ENCODE measurements around the gene BMPER. TPM values are rescaled to one million over a fixed set of nuclear protein-coding genes. Genes with fewer than 3 reads are reported as not detected.

BMPER gene
- total and polyA plus RNA-seq, 7 experiments from 2014 or later, result 0.37 to 0.81 (median 0.44) TPM; not detected in 4

GRCh38 chr7:34123316-34123715 is 218.0 kb downstream of the BMPER start:
- Mint-ChIP-seq H3K4me1 (no peaks in the 10 kb centered on the region), H3K27ac (no peak overlapping the region), H3K4me3 (no peak overlapping the region), H3K27me3 (no peaks in the 10 kb centered on the region), H3K9me3 (peaks cover 15 to 53% (median 23%) of the 10 kb centered on the region in 11 donors), H3K36me3 (peaks cover 0 to 8% (median 0%) of the 10 kb centered on the region in 5 donors)
- H3K27me3 ChIP-seq (ENCODE audit: control insufficient read depth in 2 of 2, insufficient read depth in 2 of 2, low read length in 2 of 2), result no peaks in the 10 kb centered on the region
- no peaks in the 10 kb centered on the region for H3K4me1 ChIP-seq (ENCODE audit: control insufficient read depth in 2 of 2, insufficient read depth in 2 of 2, low read length in 2 of 2)
- no peak overlapping the region for H3K27ac ChIP-seq (ENCODE audit: low read depth, low read length)
- peaks cover 0 to 15% (median 0%) of the 10 kb centered on the region in 3 experiments for H3K9me3 ChIP-seq (ENCODE audit: control insufficient read depth in 2 of 3, low read length in 3 of 3)
- ATAC-seq (no peak), DNase-seq (no peak)
- no peaks in the 10 kb centered on the region for H3K36me3 ChIP-seq (ENCODE audit: control insufficient read depth in 2 of 3, insufficient read depth in 3 of 3, low read length in 3 of 3)
- ChIA-PET POLR2A (no interaction called here), CTCF (no interaction called here)
- no peak overlapping the region for H3K4me3 ChIP-seq (ENCODE audit: low read length)
- intact Hi-C loops (cut with micrococcal nuclease), result no loop called here

- ATAC-seq, result no peak
- Mint-ChIP-seq H3K27ac (no peak overlapping the region), H3K4me3 (no peak overlapping the region), H3K36me3 (peaks cover 0 to 8% (median 0%) of the 10 kb centered on the region in 5 donors), H3K9me3 (peaks cover 12 to 52% (median 23%) of the 10 kb centered on the region in 11 donors), H3K4me1 (no peaks in the 10 kb centered on the region), H3K27me3 (peaks cover 0 to 2% (median 0%) of the 10 kb centered on the region in 5 donors)
- Histone ChIP-seq H3K4me1 (ENCODE audit: control insufficient read depth in 2 of 2, insufficient read depth in 2 of 2, low read length in 2 of 2) (no peaks in the 10 kb centered on the region), H3K27me3 (ENCODE audit: control insufficient read depth in 2 of 2, insufficient read depth in 2 of 2, low read length in 2 of 2) (no peaks in the 10 kb centered on the region), H3K4me3 (ENCODE audit: low read length) (no peak overlapping the region), H3K9me3 (ENCODE audit: control insufficient read depth in 2 of 3, low read length in 3 of 3) (peaks cover 0 to 15% (median 0%) of the 10 kb centered on the region in 3 experiments), H3K27ac (ENCODE audit: low read depth, low read length) (no peak overlapping the region), H3K36me3 (ENCODE audit: control insufficient read depth in 2 of 3, insufficient read depth in 3 of 3, low read length in 3 of 3) (no peaks in the 10 kb centered on the region)
- ChIA-PET CTCF (no interaction called here), POLR2A (no interaction called here)
- intact Hi-C loops (cut with micrococcal nuclease), result no loop called here
- no peak for DNase-seq
Observed at GRCh38 chr7:34124765-34125164, 219.4 kb downstream of the BMPER start.

- no peaks in the 10 kb centered on the region for H3K27me3 ChIP-seq (ENCODE audit: control insufficient read depth in 2 of 2, insufficient read depth in 2 of 2, low read length in 2 of 2)
- H3K36me3 ChIP-seq (ENCODE audit: control insufficient read depth in 2 of 3, insufficient read depth in 3 of 3, low read length in 3 of 3), result no peaks in the 10 kb centered on the region
- intact Hi-C loops (cut with micrococcal nuclease), result no loop called here
- ChIA-PET CTCF (no interaction called here), POLR2A (no interaction called here)
- DNase-seq, result no peak
- peaks cover 0 to 15% (median 0%) of the 10 kb centered on the region in 3 experiments for H3K9me3 ChIP-seq (ENCODE audit: control insufficient read depth in 2 of 3, low read length in 3 of 3)
- Mint-ChIP-seq H3K27me3 (peaks cover 0 to 6% (median 4%) of the 10 kb centered on the region in 5 donors), H3K27ac (no peak overlapping the region), H3K4me3 (no peak overlapping the region), H3K9me3 (peaks cover 14 to 45% (median 26%) of the 10 kb centered on the region in 11 donors), H3K4me1 (no peaks in the 10 kb centered on the region), H3K36me3 (peaks cover 0 to 8% (median 0%) of the 10 kb centered on the region in 5 donors)
- ATAC-seq, result no peak
- no peak overlapping the region for H3K27ac ChIP-seq (ENCODE audit: low read depth, low read length)
- H3K4me3 ChIP-seq (ENCODE audit: low read length), result no peak overlapping the region
- H3K4me1 ChIP-seq (ENCODE audit: control insufficient read depth in 2 of 2, insufficient read depth in 2 of 2, low read length in 2 of 2), result no peaks in the 10 kb centered on the region
Observed at GRCh38 chr7:34128762-34129161, 223.4 kb downstream of the BMPER start.

DNA sequence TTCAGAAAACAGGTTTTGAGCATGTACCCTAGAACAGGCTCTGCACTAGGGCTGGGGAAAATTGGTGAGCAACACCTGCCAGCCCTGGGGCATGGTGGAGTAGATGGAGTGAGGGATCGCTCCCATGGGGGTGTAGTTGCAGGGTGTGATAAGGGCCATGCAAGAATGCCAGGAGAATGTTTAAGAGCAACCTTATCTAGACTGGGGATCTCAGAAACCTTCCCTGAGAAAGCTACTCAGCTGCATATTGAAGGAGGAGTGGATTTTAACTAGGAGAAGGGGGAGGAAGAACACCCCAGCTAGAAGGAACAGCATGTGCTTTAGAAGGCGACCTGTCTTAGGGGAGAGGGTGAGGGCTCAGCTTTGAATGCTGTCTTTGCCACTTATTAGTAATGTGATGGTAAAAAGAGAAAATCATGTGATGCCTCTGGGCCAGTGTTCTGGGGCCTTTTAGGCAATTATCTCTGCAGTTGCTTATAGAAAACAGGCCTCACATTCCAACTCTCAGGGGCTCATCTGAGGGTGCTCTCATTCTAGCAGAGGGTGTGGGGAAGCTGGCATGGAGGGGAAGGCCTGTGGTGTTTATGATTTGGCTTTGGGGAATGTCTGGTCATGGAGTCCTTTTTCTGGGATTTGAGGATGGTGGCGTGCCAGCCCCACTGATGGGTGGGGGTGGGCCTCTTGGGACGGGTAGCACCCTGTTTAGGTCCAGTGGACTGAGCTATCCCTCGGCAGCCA is 225.4 kb downstream of the BMPER start:
- Histone ChIP-seq H3K36me3 (ENCODE audit: control insufficient read depth in 2 of 3, insufficient read depth in 3 of 3, low read length in 3 of 3) (no peaks in the 10 kb centered on the region), H3K4me1 (ENCODE audit: control insufficient read depth in 2 of 2, insufficient read depth in 2 of 2, low read length in 2 of 2) (no peaks in the 10 kb centered on the region), H3K27ac (ENCODE audit: low read depth, low read length) (no peak overlapping the region), H3K4me3 (ENCODE audit: low read length) (no peak overlapping the region), H3K9me3 (ENCODE audit: control insufficient read depth in 2 of 3, low read length in 3 of 3) (peaks cover 0 to 3% (median 0%) of the 10 kb centered on the region in 3 experiments), H3K27me3 (ENCODE audit: control insufficient read depth in 2 of 2, insufficient read depth in 2 of 2, low read length in 2 of 2) (no peaks in the 10 kb centered on the region)
- no peaks in the 10 kb centered on the region for H3K4me1 Mint-ChIP-seq
- no peak overlapping the region for H3K27ac Mint-ChIP-seq
- H3K9me3 Mint-ChIP-seq, result peaks cover 8 to 27% (median 18%) of the 10 kb centered on the region in 11 donors
- CTCF ChIA-PET, result no interaction called here
- H3K27me3 Mint-ChIP-seq, result peaks cover 0 to 12% (median 5%) of the 10 kb centered on the region in 5 donors
- DNase-seq, result no peak
- H3K4me3 Mint-ChIP-seq, result no peak overlapping the region
- ATAC-seq, result no peak
- peaks cover 0 to 4% (median 0%) of the 10 kb centered on the region in 5 donors for H3K36me3 Mint-ChIP-seq
- intact Hi-C loops (cut with micrococcal nuclease), result no loop called here
- POLR2A ChIA-PET, result no interaction called here

DNA sequence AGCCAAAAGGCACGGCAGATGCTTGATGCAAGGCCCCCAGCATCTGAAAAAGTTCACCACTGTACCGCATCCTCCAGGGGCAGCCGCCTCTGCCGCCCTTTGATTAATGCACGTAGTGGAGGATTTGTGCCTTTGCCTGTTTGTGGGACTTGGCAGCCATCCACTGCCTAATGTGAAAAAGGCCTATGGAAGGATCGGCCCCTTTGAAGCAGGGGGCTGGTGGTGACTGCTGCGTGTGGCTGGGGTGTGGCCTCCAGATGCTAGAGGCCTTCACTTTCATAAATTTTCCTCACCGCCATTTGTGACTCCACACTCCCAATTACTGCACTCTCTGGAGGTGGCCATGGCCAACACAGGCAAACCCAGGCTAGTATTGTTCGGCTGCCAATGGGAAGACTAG is 226.0 kb downstream of the BMPER start:
- intact Hi-C loops (cut with micrococcal nuclease), result no loop called here
- H3K9me3 ChIP-seq (ENCODE audit: control insufficient read depth in 2 of 3, low read length in 3 of 3), result no peaks in the 10 kb centered on the region
- Mint-ChIP-seq H3K4me3 (no peak overlapping the region), H3K27me3 (peaks cover 0 to 12% (median 5%) of the 10 kb centered on the region in 5 donors), H3K4me1 (no peaks in the 10 kb centered on the region), H3K36me3 (no peaks in the 10 kb centered on the region), H3K27ac (no peak overlapping the region), H3K9me3 (peaks cover 4 to 23% (median 12%) of the 10 kb centered on the region in 11 donors)
- POLR2A ChIA-PET, result no interaction called here
- DNase-seq (no peak), ATAC-seq (no peak)
- H3K4me3 ChIP-seq (ENCODE audit: low read length), result no peak overlapping the region
- H3K4me1 ChIP-seq (ENCODE audit: control insufficient read depth in 2 of 2, insufficient read depth in 2 of 2, low read length in 2 of 2), result no peaks in the 10 kb centered on the region
- CTCF ChIA-PET, result no interaction called here
- H3K27me3 ChIP-seq (ENCODE audit: control insufficient read depth in 2 of 2, insufficient read depth in 2 of 2, low read length in 2 of 2), result no peaks in the 10 kb centered on the region
- no peaks in the 10 kb centered on the region for H3K36me3 ChIP-seq (ENCODE audit: control insufficient read depth in 2 of 3, insufficient read depth in 3 of 3, low read length in 3 of 3)
- H3K27ac ChIP-seq (ENCODE audit: low read depth, low read length), result no peak overlapping the region

DNA sequence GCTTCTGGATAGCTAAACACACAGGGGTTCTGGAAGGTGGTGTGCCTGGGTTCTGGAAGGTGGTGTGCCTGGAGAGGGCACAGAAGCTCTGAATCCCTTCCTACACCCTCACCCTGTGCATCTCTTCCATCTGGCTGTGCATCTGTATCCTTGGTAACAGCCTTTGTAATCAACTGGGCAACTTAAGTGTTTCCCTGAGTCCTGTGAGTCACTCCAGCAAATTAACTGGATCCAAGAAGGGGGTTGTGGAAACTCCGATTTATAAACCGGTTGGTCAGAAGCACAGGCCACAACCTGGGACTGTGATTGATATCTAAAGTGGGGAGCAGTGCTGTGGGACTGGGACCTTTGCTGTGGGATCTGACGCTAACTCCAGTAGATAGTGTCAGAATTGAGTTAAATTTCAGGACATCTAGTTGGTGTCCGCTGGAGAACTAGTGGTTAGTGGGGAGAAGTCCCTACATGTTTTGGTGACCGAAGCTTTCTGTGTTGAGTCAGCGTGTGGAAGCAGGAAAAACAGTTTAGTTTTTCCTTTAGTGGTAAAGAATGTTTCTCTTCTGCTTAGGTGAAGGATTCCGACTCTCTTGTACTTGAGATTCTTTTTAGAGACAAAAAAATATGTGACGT is 228.1 kb downstream of the BMPER start:
- no peak overlapping the region for H3K27ac ChIP-seq (ENCODE audit: low read depth, low read length)
- no peak overlapping the region for H3K4me3 ChIP-seq (ENCODE audit: low read length)
- H3K27me3 ChIP-seq (ENCODE audit: control insufficient read depth in 2 of 2, insufficient read depth in 2 of 2, low read length in 2 of 2), result no peaks in the 10 kb centered on the region
- no peaks in the 10 kb centered on the region for H3K4me1 Mint-ChIP-seq
- ATAC-seq (no peak), DNase-seq (no peak)
- POLR2A ChIA-PET, result no interaction called here
- intact Hi-C loops (cut with micrococcal nuclease), result no loop called here
- peaks cover 0 to 12% (median 2%) of the 10 kb centered on the region in 11 donors for H3K9me3 Mint-ChIP-seq
- H3K9me3 ChIP-seq (ENCODE audit: control insufficient read depth in 2 of 3, low read length in 3 of 3), result no peaks in the 10 kb centered on the region
- H3K4me1 ChIP-seq (ENCODE audit: control insufficient read depth in 2 of 2, insufficient read depth in 2 of 2, low read length in 2 of 2), result no peaks in the 10 kb centered on the region
- no peak overlapping the region for H3K27ac Mint-ChIP-seq
- H3K27me3 Mint-ChIP-seq, result peaks cover 0 to 17% (median 7%) of the 10 kb centered on the region in 5 donors
- H3K36me3 Mint-ChIP-seq, result no peaks in the 10 kb centered on the region
- CTCF ChIA-PET, result no interaction called here
- no peaks in the 10 kb centered on the region for H3K36me3 ChIP-seq (ENCODE audit: control insufficient read depth in 2 of 3, insufficient read depth in 3 of 3, low read length in 3 of 3)
- H3K4me3 Mint-ChIP-seq, result no peak overlapping the region

Measured in naive thymus-derived CD4-positive, alpha-beta T cell (primary cell).